ENCODE measurements around the gene PLEKHA1. TPM values are rescaled to one million over a fixed set of nuclear protein-coding genes. Genes with fewer than 3 reads are reported as not detected.

Gene PLEKHA1
- total RNA-seq, 4 donors from 2014 or later, result 22.6 to 35.4 (median 32.7) TPM

DNA sequence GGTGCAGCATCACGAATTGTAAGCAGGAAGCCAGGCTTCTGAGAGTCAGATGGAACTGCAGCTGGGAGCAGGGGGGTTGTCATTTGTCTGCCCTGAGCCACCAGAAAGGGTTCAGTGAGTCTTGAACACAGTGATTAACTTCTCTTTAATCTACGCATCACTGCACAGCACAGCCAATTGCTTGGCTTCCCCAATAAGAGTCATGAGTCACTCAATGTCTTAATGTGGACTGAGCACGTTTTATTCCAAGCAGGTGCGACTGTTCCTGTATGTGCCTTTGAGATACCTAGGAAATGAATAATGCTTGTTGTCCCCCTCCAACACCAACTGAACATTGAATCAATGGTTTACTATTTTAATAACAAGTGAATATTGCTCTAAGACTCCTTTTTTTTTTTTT, 26.0 kb upstream of the PLEKHA1 start:
- TF ChIP-seq, protein P1, sequence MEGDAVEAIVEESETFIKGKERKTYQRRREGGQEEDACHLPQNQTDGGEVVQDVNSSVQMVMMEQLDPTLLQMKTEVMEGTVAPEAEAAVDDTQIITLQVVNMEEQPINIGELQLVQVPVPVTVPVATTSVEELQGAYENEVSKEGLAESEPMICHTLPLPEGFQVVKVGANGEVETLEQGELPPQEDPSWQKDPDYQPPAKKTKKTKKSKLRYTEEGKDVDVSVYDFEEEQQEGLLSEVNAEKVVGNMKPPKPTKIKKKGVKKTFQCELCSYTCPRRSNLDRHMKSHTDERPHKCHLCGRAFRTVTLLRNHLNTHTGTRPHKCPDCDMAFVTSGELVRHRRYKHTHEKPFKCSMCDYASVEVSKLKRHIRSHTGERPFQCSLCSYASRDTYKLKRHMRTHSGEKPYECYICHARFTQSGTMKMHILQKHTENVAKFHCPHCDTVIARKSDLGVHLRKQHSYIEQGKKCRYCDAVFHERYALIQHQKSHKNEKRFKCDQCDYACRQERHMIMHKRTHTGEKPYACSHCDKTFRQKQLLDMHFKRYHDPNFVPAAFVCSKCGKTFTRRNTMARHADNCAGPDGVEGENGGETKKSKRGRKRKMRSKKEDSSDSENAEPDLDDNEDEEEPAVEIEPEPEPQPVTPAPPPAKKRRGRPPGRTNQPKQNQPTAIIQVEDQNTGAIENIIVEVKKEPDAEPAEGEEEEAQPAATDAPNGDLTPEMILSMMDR (IDR thresholded peaks at IDR 0.05; ENCODE audit: low read depth), result no peak

DNA sequence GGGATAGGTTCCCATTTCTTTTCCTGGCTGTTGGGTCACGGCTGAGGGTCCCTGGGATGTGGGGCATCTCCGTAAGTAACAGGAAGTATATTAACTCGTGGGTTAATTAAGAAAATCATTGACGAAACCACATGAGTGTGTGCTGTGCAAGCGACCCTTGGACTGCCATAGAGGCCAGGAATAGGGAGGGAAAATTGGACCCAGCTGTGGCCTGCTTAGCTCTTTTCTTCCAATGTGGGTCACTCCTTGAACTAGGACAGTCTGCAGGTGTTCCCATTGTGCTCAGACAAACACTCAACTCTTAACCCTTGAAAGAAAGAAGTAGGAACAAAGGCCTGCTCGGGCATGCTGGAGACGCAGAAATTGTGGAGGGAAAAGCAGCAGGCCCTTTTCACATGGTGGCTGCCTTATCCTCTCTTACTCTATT, 25.6 kb upstream of the PLEKHA1 start:
- TF ChIP-seq, protein P1 (IDR thresholded peaks at IDR 0.05; ENCODE audit: low read depth), result no peak

- TF ChIP-seq, protein P1 (IDR thresholded peaks at IDR 0.05; ENCODE audit: low read depth), result no peak
These were observed 24.6 kb upstream of the PLEKHA1 start for GRCh38 chr10:122349758-122350369.

DNA sequence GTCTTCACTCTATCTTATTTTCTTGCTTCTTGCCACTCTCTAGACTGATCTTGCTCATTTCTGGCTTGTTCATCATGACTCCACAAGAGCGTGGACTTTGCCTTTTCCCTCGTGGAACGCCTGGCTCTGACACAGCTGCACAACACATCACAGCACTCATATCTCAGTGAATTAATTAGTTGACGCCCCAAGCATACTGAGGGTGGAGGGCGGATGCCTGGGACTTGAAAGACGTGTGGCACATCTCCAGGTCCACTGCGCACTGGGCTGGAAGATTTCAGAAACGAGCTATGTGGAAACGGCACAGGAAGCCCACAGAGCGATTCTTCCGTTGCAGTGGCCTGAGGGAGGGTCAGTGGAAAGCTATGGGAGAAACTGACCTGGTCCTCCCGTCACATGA, 23.6 kb upstream of the PLEKHA1 start:
- TF ChIP-seq, protein P1 (IDR thresholded peaks at IDR 0.05; ENCODE audit: low read depth), result no peak

DNA sequence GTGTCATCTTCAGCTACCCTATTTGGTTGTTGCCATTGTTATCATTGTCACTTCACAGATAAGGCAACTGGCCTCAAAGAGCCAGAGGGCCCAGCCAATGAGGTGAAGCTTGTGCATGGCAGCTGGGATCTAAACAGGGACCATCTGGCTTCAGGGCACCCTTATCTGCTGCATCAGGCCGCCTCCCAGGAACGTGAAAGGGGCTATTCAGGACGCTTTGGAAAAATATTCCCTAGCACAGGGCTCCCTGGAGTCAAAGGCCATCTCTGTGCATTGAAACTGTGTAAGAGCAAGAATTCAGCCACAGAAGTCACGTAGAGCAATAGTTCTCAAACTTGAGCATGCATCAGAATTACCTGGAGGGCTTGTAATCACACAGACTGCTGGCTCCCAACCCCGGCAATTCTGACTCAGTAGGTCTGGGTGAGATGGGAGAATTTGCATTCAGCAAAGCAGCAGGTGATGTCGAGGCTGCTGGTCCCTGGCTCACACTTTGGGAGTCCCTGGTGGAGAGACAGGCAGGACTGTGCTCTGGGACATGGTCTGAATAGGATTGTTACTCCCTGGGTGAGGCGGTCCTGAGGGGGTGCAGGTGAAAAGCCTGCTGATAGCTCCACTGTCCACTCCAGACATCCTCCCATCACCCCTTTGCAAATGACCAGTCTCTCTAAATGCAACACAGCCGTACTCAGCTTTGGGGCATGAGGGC, 21.5 kb upstream of the PLEKHA1 start:
- TF ChIP-seq, protein P1 (IDR thresholded peaks at IDR 0.05; ENCODE audit: low read depth), result no peak

DNA sequence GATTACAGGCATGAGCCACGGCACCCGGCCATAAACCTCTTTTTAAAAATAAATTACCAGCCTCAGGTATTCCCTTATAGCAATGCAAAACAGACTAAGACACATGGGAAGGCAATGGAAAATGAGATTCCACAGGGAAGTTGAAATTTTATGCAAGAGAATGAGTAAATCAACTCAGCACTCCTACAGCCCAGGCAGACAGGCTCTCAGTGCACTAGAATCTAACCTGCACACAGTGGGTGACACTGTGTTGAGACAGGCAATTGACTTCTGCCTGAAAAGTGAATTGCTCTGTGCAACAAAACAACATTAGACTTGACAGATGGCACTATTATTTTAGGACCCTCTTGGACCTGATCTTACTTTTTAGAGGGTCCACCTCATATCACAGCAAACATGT, 20.1 kb upstream of the PLEKHA1 start:
- TF ChIP-seq, protein P1 (IDR thresholded peaks at IDR 0.05; ENCODE audit: low read depth), result no peak

- TF ChIP-seq, protein P1 (IDR thresholded peaks at IDR 0.05; ENCODE audit: low read depth), result no peak
These were observed 16.8 kb upstream of the PLEKHA1 start for GRCh38 chr10:122357685-122358084.
